22Rv1 (cell line): ENCODE results near the gene STAT4.

Experiments used
- CTCF ChIP-seq: fragments of 450-650 bp; IDR thresholded peaks from 2 replicates; pipeline ENCODE4 v1.5.1; 2017; ENCODE audit warnings: mild to moderate bottlenecking
- ZFX ChIP-seq: fragments of 450-650 bp; IDR thresholded peaks from 2 replicates; pipeline ENCODE4 v1.6.1; 2017; ENCODE audit warnings: antibody characterized with exemption, borderline replicate concordance

DNA sequence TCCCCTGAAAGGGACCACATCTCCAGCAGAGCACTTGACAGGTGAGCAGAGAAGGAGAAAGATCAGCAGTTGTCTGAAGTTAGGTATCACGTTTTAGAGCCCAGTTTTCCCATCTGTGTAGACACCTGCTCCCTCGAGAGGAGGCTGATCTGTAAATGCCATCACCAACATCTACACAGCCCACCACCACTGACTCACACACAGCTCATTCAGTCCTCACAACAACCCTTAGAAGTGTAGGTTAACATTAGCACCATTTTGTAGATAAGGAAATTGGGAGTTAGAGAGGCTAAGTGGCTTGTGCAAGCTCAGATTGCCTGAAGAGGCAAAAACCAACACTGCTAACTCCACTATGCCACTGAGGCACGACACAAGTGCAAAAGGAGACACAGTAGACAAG lies 99.6 kb downstream of the STAT4 start:
- TF ChIP-seq CTCF (no peak), ZFX (no peak)
